GM18526 (cell line): Measurements from ENCODE around the gene TRIOBP.

Source experiments
- POLR2A ChIP-seq: IDR thresholded peaks from 3 replicates; pipeline ENCODE4 v1.6.1; 2011; ENCODE audit not compliant: insufficient read length; ENCODE audit errors: extremely low read depth

TRIOBP gene

DNA sequence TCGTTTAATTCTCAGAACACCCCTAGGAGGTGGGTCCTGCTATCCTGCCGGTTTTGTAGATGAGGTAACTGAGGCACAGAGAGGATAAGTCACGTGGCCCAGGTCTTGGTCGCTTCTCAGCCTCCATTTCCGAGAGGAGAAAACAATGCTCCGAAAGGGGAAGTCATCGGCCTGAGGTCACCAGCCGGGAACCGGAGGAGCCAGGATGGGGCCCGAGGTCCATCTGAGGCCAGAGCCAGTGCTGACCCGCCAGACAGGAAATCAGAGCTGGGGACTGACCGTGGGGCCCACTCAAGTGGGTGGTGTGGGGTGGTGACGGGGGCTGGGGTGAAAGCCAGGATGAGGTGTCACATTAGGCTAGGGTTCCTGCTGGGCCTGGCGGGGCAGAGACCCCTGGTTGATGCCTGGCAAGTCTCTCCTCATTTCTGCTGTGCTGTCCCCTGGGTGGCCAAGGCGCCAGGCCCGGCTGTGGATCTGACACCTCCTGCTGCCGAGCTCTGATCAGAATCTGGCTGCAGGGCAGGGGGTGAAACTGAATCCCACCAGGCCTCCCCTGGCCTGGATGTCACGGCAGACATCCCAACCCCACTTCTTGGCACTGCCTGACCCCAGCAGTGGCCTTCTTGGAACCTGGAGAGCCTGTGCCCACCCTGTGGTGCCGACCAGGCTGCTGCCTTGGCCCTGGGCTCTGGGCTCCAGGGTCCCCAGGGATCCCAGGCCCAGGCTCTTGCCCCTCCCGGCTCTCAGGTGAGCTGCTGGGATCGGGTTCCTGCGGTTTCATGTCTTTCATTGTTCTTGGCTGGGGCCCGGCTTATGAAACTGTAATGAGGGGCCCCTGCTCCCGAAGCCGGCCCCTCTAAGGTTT is 12.0 kb downstream of the TRIOBP start:
- TF ChIP-seq POLR2A: no peak

DNA sequence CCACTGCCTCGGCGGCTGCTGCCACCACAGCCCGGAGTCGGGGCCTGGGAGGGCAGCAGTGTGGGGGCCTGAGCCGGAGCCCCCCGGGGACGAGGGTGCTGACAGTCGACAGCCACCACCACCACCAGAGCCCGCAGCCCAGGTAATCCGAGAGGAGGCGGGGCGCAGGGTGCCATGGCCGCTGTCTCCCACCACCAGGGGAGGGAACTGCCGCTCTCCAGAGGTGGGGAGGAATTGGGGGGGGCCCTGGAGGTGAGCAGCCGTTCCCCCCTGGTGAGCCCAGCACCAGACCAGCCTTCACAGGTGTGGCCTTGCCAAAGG is 12.6 kb downstream of the TRIOBP start:
- TF ChIP-seq POLR2A: no peak

DNA sequence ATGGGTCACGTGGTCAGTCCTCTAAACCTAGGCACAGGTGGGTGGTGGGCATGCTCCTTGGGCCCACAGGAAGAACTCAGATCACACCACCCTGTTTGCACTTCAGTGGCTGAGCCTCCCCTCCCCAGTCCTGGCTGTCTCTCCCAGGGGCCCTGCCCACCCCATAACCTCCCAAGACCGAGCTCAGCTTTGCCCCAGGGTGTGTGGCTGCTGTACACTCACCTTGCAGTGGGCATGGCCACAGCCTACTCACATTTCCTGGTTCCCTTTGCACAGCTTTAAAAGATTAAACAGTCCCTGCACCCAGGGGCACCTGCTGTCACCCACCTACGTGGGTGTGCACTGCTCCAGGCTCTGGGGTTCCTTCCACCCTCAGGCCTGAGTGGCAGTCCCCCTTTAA is 13.8 kb downstream of the TRIOBP start:
- TF ChIP-seq POLR2A: no peak

DNA sequence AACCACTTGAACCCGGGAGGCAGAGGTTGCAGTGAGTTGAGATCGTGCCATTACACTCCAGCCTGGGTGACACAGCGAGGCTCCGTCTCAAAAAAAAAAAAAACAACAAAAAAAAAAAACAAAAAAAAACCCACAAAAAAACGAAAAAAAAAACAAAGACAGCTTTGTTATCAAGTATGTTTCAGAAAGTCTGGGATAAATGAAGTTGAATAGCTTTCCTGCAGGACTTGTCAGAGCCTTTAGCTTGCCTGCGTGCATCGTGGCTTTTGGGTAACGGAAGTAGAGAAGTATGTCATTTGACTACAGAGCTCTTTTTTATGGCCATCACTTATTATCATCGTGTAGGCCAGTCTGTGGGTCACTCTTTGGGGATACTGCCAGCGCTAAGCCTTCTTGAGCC is 14.6 kb downstream of the TRIOBP start:
- TF ChIP-seq POLR2A: no peak

DNA sequence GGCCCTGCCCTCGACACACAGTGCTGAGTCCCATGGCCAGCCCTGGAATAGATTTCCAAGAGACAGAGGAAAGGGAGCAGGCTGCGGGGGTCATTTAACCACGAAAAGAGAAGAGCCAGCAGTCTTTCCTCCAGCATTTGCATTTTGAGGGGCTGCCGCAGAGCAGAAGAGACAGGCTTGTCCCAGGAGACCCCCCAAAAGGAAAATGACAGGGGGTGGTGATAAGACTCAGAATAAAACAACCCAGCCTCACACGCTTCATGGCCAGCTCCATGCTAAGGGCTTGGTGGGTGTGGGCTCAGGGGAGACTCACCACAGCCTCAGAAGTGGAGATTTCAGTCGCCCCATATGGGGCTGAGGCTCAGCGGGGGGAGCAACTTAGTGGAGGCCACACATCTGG is 16.9 kb downstream of the TRIOBP start:
- no peak for TF ChIP-seq POLR2A

DNA sequence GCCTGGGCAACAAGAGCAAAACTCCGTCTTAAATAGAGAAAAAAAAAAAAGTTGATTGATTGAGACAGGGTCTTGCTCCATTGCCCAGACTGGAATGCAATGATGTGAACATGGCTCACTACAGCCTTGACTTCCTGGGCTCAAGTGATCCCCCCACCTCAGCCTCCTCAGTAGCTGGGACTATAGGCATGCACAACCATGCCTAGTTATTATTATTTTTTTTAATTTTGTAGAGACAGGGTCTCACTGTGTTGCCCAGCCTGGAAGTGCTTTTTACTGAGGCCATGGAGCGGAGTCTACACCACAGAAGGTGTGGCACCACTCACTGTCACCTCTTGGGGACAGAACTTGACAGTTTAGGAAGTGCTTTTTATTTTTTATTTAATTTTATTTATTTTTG is 17.8 kb downstream of the TRIOBP start:
- TF ChIP-seq POLR2A: no peak

DNA sequence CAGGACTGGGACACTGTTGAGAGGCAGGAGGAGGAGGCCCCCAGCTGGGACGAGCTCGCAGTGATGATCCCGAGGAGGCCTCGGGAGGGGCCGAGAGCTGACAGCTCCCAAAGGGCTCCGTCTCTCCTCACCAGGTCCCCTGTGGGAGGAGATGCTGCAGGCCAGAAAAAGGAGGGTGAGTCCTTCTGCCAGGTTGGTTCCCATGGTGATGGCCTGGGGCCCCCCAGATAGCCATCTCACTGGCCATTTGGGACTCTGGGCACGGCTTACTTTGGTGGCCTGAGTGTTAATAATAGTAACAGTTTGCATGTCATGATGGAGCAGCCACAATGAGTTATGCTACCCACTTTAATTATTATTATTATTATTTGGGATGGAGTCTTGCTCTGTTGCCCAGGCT is 18.9 kb downstream of the TRIOBP start:
- TF ChIP-seq POLR2A: no peak

DNA sequence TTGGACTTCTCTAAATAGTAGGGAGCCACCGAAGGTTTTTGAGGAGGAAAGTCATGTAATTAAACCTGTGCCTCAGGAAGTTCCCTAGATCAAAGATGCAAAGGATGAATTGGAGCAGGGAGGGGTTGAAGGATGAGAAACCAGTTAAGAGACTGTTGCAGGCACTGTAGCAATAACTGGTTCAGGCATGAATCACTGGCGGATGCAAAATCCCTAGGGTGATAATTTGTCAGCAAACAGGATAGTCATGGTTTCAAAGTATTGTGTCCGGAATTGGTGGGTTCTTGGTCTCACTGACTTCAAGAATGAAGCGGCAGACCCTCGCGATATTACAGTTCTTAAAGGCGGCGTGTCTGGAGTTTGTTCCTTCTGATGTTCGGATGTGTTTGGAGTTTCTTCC is 19.9 kb downstream of the TRIOBP start:
- TF ChIP-seq POLR2A: no peak

DNA sequence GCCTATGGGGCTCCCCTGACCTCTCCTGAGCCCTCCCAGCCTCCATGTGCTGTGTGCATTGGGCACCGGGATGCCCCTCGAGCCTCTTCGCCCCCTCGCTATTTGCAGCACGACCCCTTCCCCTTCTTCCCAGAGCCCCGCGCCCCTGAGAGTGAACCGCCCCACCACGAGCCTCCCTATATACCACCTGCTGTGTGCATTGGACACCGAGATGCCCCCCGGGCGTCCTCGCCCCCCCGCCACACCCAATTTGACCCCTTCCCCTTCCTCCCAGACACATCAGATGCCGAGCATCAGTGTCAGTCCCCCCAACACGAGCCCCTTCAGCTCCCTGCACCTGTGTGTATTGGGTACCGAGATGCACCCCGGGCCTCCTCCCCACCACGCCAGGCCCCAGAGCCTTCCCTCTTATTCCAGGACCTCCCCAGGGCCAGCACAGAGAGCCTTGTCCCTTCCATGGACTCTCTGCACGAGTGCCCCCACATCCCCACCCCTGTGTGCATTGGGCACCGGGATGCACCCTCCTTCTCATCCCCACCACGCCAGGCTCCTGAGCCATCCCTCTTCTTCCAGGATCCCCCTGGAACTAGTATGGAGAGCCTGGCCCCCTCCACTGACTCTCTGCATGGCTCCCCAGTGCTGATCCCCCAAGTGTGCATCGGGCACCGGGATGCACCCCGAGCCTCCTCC is 28.8 kb downstream of the TRIOBP start:
- TF ChIP-seq POLR2A: no peak

DNA sequence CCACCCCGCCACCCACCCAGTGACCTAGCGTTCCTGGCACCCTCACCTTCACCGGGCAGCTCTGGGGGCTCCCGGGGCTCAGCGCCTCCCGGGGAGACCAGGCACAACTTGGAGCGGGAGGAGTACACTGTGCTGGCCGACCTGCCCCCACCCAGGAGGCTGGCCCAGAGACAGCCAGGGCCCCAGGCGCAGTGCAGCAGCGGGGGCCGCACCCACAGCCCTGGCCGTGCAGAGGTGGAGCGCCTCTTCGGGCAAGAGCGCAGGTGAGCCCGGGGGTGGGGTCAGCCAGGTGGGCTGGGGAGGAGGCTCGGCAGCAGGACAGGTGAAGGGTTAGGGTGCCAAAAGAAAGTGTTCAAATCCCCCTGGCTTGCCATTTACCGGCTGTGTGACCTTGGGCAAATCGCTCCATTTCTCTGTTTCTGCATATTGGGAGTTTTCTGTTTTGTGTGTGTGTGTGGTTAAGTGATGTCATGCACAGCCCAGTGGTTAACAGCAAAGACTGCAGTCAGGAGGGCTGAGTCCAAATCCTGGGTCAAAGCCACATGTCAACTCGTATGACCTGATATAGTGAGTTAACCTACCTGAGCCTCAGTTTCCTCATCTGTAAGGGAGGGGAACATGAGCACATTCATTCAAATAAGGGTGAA is 29.5 kb downstream of the TRIOBP start:
- no peak for TF ChIP-seq POLR2A

DNA sequence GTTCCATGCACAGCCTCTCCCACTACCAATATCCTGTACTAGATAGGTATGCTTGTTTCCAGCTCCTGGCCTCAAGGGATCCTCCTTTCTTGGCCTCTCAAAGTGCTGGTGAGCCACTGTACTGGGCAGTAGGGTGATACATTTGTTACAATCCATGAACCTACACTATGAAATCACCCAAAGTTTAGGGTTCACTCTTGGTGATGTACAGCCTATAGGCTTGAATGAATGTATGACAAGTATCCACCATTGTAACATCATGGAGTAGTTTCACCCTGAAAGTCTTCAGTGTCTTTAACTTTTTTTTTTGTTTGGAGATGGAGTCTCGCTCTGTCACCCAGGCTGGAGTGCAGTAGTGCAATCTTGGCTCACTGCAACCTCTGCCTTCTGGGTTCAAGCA is 31.8 kb downstream of the TRIOBP start:
- TF ChIP-seq POLR2A: no peak

DNA sequence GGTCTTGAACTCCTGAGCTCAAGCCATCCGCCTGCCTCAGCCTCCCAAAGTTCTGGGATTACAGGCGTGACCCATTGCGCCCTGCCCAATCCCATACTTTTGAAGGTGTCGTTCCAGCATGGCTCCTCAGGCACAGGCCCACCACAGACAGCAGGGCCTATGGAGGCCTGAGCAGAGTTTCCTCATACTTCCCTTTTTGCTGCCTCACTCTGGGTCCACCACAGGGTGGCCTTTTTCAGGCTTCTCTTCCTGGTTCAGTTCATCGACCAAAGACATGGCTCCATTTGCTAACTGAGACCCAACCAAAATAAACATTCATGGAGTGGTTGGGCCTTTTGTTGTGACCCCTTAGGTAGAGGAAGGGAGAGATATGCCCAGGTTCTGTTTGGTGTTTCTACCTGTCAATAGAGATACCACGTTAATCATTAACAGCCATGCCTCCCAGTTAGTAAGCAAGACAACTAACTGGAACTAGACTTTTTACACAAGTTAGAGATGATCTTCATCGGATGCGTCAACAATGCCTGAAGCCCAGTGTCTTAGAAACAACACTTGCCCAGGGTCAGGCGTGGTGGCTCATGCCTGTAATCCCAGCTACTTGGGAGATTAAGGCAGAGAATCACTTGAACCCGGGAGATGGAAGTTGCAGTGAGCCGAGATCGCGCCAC is 35.1 kb downstream of the TRIOBP start:
- no peak for TF ChIP-seq POLR2A

DNA sequence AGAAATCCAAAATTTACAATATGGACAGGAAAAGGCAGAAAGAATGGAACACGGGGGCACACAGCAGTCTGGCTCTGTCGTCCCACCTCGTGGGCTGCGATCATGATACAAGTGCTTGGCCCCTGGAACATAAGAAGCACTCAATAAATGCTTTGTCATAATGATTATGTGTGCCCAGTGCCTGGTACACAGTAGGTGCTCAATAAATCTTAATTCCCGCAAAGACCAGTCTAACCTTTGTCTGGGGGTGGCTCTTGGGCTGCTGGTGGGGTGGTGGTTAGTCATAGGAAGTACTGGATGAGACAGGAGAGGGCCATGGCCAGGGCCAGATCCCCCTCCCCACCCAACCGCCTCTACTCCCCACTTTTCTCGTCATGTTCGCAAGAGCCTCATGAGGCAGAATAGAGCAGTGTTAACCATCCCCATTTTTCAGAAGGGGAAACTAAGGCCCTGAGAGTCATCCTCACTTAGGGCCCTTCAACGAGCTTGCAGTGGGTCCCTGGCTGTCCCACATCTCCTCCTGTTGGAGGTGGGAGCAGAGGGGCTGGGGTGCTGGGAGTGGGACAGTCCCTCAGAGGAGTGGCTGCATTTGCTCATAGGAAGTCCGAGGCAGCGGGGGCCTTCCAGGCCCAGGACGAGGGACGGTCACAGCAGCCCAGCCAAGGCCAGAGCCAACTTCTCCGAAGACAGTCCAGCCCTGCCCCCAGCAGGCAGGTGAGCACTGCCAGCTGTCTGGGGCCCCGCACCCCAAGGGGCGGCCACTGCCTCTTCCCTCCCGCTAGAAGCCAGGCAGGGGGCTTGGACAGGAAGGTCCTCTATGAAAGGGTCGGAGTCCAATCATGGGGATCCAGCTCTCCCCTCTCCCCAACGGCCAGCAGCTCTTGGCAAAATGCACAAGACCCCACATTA is 36.1 kb downstream of the TRIOBP start:
- TF ChIP-seq POLR2A: no peak

DNA sequence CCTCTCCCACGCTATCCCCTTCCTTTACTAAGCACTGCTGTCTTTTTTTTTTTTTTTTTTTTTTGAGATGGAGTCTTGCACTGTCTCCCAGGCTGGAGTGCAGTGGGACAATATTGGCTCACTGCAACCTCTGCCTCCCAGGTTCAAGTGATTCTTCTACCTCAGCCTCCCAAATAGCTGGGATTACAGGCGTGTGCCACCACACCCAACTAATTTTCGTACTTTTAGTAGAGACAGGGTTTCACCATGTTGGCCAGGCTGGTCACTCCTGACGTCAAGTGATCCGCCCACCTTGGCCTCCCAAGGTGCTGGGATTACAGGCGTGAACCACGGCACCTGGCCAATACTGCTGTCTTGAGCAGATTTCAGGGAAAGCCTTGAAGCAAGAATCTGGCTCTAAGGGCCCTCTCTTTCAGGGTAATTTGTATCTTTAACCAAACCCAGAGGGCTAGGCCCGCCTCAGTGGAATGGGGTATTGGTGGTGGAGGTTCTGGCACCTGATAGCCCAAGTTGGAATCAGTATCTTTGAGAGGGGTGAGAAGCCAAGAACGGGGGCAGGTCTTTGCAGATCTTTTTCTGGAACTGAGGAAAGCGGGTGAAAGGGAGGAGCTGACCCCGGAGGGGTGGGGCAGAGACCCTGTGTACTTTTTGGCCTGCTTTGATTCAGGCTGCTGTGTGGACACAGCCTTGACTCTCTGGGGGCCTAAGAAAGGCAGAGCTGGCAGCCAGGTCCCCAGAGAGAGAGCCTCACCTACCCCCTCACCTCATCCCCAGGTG is 37.0 kb downstream of the TRIOBP start:
- no peak for TF ChIP-seq POLR2A
